GM18520 (cell line): ENCODE results near the gene TACC2.
"Not testable (repeated sequence)": the region's sequence is repeated elsewhere in the genome, so short reads cannot be mapped to it uniquely, and the experiment has no call there.

Experiments used
- ATAC-seq: cut with Tn5 transposase; IDR thresholded peaks from one replicate; pipeline ENCODE4 v1.9.1; 2021; ENCODE audit not compliant: unreplicated experiment

TACC2 gene

GRCh38 chr10:121988361-121989324 lies at the start of gene TACC2:
Gene TACC2 (plus strand): TSS chr10:121989163. CDS start chr10:122021982, 32,819 bp downstream.
- no peak for ATAC-seq

GRCh38 chr10:121941532-121941931 lies 47.4 kb upstream of the TACC2 start:
- ATAC-seq, result no peak

GRCh38 chr10:121942749-121943416 lies 46.1 kb upstream of the TACC2 start:
- no peak for ATAC-seq

- no peak for ATAC-seq
Measured at GRCh38 chr10:121947343-121948330, 41.3 kb upstream of the TACC2 start.

GRCh38 chr10:121949049-121949448 lies 39.9 kb upstream of the TACC2 start:
- ATAC-seq, result no peak

- ATAC-seq, result no peak
Measured at GRCh38 chr10:121949451-121949850, 39.5 kb upstream of the TACC2 start.

GRCh38 chr10:121952226-121952625 lies 36.7 kb upstream of the TACC2 start:
- no peak for ATAC-seq

- no peak for ATAC-seq
Measured at GRCh38 chr10:121956111-121957061, 32.6 kb upstream of the TACC2 start.

- ATAC-seq, result no peak
Measured at GRCh38 chr10:121959671-121960070, 29.3 kb upstream of the TACC2 start.

GRCh38 chr10:121961456-121961855 lies 27.5 kb upstream of the TACC2 start:
- no peak for ATAC-seq

- no peak for ATAC-seq
Measured at GRCh38 chr10:121965996-121966395, 23.0 kb upstream of the TACC2 start.

GRCh38 chr10:121969086-121969485 lies 19.9 kb upstream of the TACC2 start:
- ATAC-seq, result not testable (repeated sequence)

- peak; percentile 10 for ATAC-seq
Measured at GRCh38 chr10:121974019-121974534, 14.9 kb upstream of the TACC2 start.

GRCh38 chr10:121974535-121975294 lies 14.2 kb upstream of the TACC2 start, which contains the start of gene NSMCE4A:
Gene NSMCE4A (minus strand): TSS chr10:121975217. CDS start chr10:121975165, 52 bp downstream.
- peak; percentile 75 for ATAC-seq

GRCh38 chr10:121975295-121976086 lies 13.5 kb upstream of the TACC2 start:
- ATAC-seq, result no peak

- ATAC-seq, result no peak
Measured at GRCh38 chr10:121976607-121977006, 12.4 kb upstream of the TACC2 start.

GRCh38 chr10:121978511-121978910 lies 10.5 kb upstream of the TACC2 start:
- ATAC-seq, result no peak

- no peak for ATAC-seq
Measured at GRCh38 chr10:121981346-121981745, 7.6 kb upstream of the TACC2 start.
